ENCODE results near the gene NBEA. TPM values are rescaled to one million over a fixed set of nuclear protein-coding genes. Genes with fewer than 3 reads are reported as not detected.

Gene NBEA
- total and polyA plus RNA-seq, 2 experiments from 2014 or later, result 9.1 to 29.1 TPM

DNA sequence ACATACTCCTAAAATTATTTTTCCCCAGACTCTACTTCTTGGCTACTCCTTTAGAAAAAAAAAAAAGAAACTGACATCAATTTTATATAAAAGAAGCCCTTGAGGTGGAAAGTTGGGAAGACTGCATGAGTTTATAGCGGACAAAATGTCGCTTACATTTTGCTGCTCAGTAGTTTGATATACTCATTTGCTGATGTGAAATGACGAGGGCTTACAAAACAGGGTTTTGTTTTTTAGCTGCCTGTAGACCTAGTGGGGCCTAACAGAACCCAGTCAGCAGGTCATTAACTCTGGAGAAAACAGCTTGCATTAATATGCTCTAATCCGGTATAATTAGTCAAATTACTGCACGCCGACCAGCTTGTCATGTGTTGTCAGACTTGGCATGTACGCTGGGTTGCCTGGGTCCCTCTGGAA lies 572.0 kb downstream of the NBEA start (continued):
- TF ChIP-seq, protein P1, sequence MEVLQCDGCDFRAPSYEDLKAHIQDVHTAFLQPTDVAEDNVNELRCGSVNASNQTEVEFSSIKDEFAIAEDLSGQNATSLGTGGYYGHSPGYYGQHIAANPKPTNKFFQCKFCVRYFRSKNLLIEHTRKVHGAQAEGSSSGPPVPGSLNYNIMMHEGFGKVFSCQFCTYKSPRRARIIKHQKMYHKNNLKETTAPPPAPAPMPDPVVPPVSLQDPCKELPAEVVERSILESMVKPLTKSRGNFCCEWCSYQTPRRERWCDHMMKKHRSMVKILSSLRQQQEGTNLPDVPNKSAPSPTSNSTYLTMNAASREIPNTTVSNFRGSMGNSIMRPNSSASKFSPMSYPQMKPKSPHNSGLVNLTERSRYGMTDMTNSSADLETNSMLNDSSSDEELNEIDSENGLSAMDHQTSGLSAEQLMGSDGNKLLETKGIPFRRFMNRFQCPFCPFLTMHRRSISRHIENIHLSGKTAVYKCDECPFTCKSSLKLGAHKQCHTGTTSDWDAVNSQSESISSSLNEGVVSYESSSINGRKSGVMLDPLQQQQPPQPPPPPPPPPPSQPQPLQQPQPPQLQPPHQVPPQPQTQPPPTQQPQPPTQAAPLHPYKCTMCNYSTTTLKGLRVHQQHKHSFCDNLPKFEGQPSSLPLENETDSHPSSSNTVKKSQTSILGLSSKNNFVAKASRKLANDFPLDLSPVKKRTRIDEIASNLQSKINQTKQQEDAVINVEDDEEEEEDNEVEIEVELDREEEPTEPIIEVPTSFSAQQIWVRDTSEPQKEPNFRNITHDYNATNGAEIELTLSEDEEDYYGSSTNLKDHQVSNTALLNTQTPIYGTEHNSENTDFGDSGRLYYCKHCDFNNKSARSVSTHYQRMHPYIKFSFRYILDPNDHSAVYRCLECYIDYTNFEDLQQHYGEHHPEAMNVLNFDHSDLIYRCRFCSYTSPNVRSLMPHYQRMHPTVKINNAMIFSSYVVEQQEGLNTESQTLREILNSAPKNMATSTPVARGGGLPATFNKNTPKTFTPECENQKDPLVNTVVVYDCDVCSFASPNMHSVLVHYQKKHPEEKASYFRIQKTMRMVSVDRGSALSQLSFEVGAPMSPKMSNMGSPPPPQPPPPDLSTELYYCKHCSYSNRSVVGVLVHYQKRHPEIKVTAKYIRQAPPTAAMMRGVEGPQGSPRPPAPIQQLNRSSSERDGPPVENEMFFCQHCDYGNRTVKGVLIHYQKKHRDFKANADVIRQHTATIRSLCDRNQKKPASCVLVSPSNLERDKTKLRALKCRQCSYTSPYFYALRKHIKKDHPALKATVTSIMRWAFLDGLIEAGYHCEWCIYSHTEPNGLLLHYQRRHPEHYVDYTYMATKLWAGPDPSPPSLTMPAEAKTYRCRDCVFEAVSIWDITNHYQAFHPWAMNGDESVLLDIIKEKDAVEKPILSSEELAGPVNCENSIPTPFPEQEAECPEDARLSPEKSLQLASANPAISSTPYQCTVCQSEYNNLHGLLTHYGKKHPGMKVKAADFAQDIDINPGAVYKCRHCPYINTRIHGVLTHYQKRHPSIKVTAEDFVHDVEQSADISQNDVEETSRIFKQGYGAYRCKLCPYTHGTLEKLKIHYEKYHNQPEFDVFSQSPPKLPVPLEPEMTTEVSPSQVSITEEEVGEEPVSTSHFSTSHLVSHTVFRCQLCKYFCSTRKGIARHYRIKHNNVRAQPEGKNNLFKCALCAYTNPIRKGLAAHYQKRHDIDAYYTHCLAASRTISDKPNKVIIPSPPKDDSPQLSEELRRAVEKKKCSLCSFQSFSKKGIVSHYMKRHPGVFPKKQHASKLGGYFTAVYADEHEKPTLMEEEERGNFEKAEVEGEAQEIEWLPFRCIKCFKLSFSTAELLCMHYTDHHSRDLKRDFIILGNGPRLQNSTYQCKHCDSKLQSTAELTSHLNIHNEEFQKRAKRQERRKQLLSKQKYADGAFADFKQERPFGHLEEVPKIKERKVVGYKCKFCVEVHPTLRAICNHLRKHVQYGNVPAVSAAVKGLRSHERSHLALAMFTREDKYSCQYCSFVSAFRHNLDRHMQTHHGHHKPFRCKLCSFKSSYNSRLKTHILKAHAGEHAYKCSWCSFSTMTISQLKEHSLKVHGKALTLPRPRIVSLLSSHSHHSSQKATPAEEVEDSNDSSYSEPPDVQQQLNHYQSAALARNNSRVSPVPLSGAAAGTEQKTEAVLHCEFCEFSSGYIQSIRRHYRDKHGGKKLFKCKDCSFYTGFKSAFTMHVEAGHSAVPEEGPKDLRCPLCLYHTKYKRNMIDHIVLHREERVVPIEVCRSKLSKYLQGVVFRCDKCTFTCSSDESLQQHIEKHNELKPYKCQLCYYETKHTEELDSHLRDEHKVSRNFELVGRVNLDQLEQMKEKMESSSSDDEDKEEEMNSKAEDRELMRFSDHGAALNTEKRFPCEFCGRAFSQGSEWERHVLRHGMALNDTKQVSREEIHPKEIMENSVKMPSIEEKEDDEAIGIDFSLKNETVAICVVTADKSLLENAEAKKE (CRISPR knock-in tag; IDR thresholded peaks at IDR 0.05), result no peak
- no peak for TF ChIP-seq POLR2AphosphoS5 (IDR thresholded peaks at IDR 0.05; ENCODE audit: low read depth)

DNA sequence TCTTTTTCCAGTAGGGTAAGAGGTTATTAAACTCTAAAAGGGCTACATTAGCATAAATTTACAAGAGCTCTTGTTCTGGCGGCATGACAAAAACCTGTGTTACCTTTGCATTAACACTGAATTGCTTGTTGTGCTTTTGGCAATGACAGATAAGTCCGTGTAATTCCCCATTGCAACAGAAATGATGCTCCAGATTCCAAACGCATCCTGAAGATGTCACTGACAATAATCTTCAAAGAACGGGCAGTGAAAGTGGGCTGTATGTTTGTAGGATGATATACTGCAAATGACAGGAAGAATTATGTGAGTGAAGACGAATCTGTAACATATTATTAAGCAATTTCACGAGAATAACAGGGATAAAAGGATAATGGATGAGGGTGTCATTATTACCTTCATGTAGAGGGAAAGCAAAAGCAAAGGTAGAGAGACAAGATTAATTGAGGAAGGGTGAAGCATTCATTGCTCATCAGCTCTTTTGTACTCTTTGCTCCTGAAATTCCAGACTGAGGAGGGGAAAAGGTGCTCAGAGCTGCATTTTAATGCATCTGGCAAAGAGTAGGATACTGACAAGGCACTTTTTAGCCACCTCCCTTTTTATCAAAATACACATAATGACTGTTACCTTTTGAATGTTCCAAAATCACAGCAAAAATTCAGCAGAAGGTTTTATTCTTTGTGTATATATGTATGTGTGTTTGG lies 572.9 kb downstream of the NBEA start:
- ATAC-seq (peak; percentile 66), DNase-seq (ENCODE audit: low spot score) (peak; percentile 42)
- Histone ChIP-seq H4K20me1 (replicated peaks; ENCODE audit: insufficient read depth) (no peaks in the 10 kb centered on the region), H3K4me2 (peak overlapping the region; percentile 52), H2AFZ (no peak overlapping the region), H3K27ac (ENCODE audit: low read depth) (no peak overlapping the region), H3K36me3 (ENCODE audit: insufficient read depth) (no peaks in the 10 kb centered on the region), H3K4me1 (ENCODE audit: insufficient read depth) (peaks cover 21% of the 10 kb centered on the region), H3K9me2 (ENCODE audit: insufficient read depth) (no peaks in the 10 kb centered on the region), H3K27me3 (ENCODE audit: insufficient read depth) (no peaks in the 10 kb centered on the region), H3F3A (replicated peaks; ENCODE audit: low read depth) (no peaks in the 10 kb centered on the region), H3K79me2 (replicated peaks; ENCODE audit: insufficient read depth) (no peaks in the 10 kb centered on the region), H3K4me3 (peak overlapping the region; percentile 21)
- Mint-ChIP-seq H3K36me3 (ENCODE audit: low read depth) (no peaks in the 10 kb centered on the region), H3K4me3 (peak overlapping the region; percentile 12; the same call in 1 of the 3 replicates), H3K9me3 (no peaks in the 10 kb centered on the region), H3K27ac (peak overlapping the region; percentile 1; the same call in 1 of the 2 replicates), H3K27me3 (ENCODE audit: insufficient read depth, low read depth, poor library complexity) (no peaks in the 10 kb centered on the region), H3K4me1 (peaks cover 24% of the 10 kb centered on the region)
- TF ChIP-seq, protein P1 (CRISPR knock-in tag; IDR thresholded peaks at IDR 0.05), result no peak
- TF ChIP-seq ZNF114 (CRISPR knock-in tag; IDR thresholded peaks at IDR 0.05), result no peak

All from GM23338 (cell line).